ENCODE measurements around the gene MSN.

Gene MSN

DNA sequence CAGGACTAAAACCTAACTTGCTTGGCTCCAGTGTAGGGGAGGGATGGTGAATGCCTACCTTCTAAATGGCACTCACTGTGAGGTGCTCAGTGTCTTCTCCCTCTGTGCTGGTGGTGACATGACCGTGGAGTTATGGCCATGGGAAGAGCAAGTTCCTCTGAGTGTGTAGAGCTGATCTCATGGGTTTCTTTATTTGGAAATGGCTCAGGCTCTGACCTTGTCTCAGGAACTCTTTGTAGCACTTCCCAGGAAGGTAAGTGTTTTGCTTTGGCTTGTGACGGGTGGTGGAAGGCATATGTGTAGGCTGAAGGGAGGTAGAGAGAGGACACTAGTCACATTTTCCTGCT is 6.4 kb downstream of the MSN start:
- DNase-seq (ENCODE audit: low read depth in 2 of 2), result no peak

DNA sequence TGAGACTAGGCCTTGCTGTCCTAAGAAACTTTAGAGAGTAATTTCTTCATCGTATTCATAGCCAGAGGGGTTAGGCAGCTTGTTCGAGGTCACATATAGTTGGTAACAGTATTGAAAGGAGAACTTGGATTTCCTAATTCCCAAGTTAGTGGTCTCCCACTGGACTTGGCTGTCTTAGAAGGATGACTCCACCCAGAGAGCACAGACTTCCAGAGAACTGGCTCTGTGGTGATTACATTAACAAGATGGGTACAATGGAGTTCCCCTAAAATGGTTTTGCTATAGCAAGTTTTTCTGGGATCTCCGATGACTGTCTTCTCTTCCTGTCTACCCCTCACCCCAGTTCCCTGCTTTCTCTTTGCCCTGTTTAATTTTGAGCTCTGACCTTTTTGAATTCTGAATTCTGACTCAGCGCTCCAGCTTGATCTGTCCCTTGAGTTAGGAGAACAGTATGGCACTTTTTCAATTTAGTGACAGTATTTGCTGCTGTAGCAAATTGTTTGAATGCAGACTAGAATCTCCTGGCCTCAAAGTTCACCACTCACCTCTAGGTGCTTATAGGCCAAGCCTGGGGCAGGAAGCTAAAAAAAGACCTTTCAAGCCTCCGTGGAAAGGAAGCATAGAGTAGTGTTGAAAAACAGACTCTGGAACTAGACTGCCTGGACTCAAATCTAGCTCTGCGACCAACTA is 6.9 kb downstream of the MSN start:
- no peak for DNase-seq (ENCODE audit: low read depth in 2 of 2)

- no peak for DNase-seq (ENCODE audit: low read depth in 2 of 2)
Measured at GRCh38 chrX:65677954-65678469, 10.6 kb downstream of the MSN start.

DNA sequence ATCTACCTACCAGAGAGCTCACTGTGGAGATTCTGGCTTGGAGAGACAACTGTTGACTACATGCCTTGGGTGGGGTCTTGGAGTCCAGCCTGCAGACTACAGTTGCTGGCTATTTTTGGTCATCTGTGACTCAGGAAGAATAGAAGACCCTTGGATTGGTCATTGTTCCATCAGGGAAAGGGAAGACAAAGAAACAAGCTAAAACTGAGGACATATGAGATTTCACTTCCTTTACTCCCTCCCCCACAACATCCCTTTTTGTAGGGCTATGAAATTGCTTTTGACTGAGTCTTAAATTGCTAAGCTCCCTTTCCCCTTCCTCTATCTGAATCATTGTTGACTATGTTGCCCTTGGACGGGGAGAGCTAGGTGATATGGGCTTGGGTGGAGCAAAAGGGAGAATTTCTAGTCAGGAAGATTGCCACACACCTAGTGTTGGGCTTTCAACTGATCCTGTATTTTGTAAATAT is 11.7 kb downstream of the MSN start:
- no peak for DNase-seq (ENCODE audit: low read depth in 2 of 2)

- no peak for DNase-seq (ENCODE audit: low read depth in 2 of 2)
Measured at GRCh38 chrX:65681810-65682209, 14.4 kb downstream of the MSN start.

- DNase-seq (ENCODE audit: low read depth in 2 of 2), result no peak
Measured at GRCh38 chrX:65685112-65685511, 17.7 kb downstream of the MSN start.

DNA sequence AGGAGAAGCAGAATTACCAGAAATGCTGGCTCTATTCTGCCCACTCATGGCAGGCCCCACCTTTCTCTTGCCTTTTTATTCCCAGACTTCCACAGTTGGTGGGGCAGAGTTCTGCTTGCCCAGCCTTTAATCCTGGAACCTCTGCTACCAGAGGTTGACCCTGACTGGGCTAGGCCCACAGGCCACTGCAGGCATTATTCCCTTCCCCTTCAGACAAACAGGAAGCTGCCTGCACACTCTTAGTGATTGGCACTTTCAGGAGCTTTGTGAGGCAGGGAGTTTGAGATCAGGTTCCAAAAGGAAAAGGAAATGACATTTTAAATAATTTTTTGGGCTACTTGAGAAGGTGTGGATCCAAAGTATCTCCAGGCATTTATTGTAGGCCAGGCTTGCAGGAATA is 18.8 kb downstream of the MSN start:
- no peak for DNase-seq (ENCODE audit: low read depth in 2 of 2)

DNA sequence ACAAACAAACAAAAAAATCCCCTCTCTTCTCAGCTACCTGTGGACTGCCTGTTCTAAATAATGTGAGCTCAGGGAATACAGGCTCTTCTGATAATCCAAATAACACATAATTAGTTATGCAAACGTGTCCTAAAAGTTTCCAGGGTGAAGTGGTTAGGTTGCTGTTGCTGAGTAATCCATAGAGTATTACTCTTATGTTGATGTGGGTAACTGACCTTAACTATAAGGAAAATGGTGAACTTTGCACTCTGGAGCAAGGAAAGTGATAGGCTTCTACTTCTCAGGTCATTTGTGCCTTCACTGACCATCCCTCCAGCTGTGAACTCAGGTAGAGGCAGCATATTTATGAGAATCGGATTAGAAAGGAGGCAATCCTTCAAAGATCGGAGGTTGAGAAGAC is 19.9 kb downstream of the MSN start:
- DNase-seq (ENCODE audit: low read depth in 2 of 2), result no peak

DNA sequence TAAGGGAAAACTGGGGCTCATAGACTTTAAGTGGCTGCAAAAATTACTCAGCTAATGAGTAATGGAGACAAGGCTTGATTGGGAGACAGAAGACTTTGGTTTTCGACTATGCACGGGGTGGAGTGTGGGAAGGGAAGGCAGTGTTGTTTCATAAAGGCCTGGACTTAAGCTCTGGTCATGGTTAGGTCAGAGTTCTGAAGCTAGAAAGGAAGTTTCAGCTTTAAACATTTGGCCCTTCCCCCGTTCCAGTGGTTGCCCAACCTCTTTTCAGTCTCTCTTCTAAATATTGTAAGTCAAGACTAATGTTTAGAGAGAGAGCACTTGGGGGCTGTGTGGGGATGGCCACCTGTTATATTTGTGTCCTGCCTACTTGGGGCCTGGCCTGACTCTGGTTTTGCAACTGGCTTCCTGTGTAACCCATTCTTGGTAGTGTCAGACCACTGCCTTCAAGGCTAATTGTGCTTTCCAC is 21.0 kb downstream of the MSN start:
- no peak for DNase-seq (ENCODE audit: low read depth in 2 of 2)

DNA sequence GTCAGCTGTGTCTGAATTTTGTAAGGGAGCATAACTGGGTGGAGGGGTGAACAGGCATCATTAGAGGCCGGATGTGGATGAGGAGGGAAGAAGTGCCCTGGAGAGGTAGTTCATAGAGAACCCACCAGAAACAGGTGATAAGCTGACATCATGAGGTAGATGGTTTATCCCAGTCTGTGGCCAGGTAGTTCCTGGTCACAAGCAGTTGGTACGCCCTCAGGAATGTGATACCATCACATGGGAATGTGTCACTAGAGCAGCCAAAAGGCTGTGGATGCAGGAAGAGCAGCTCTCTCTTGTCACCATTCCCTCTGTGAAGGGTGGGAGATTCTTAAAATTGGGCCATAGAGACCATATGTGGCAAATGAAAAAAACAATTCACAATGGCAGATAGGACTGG is 21.9 kb downstream of the MSN start:
- DNase-seq (ENCODE audit: low read depth in 2 of 2), result no peak

DNA sequence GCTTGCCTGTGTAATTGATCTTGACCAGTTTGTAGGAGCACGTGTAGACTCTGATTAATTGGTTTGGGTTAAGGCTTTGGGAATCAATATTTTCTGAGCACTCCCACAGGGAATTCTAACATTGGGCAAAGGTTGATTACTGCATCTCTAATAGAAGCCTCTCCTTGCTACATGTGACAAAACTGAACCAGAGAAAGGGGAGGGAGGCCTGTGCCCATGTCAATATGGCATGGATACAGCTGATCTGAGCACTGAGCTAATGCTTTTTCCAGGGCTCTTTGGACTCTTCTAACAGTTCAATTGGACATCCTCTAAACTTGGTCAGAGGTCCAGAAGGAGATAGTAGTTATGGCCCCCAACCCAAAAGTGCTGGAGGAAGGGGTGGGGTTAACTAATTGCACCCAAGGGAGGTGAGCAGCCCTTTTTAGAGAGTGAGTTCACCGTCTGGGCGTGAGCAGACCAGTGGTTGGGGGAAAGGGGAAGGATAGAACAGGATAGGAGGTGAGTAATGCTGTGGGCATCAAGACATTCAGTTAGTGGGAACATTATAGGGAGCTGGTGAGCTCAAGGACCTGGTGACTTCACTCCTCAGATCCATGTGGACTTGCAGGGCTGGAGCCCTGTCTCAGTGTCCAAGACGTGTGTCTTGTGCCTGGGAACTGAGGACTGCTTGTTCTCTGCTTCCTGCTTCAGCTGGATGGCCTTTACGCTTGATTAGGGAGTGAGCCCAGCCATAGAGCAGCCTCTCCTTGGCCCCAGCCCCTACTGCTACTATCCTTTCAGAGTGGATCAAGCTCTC is 22.8 kb downstream of the MSN start:
- no peak for DNase-seq (ENCODE audit: low read depth in 2 of 2)

DNA sequence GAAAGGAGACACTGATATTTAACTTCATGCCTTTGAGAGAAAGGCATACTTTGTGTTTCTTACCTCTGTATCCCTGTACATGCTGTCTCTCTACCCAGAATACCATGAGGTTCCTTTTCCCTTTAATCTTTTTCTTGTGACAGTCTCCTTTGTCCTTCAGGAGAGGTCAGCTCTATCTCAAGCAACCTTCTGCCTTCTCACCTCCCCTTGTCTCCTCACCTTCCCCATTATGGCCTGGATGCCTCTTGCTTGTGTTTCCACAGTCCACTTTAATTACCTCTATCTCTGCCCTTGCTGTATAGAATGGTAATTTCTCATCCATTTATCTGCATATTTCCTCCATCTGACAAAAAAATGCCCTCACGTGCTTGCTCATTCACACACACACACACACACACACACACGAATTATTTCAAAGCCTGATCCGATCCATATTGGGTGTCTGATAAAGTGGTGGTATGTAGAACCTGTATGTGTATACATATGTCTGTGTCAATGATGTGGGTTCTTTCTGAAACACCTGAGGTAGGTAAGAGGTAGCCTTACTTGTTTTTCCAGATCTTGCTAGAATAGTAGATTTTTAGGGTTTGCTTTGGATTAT is 28.5 kb downstream of the MSN start:
- no peak for DNase-seq (ENCODE audit: low read depth in 2 of 2)

DNA sequence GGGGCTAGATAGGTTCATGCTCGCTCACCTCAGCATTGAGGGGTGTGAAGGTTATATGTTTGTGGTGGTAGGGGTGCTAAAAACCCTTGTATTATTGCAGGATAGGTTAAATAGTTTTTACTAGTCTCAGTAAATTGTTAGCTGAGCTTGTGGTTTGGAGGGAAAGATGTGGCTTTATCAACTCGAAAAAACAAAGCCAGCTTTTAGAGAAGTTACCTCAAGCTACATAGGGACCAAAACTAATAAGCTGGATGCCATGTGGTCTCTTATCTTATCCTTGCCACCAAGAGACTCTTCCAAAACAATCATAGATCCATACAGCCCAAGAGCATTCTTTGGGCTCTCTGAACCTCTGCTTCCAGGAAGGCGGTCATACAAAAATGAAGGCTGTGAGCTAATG is 29.2 kb downstream of the MSN start:
- DNase-seq (ENCODE audit: low read depth in 2 of 2), result no peak

DNA sequence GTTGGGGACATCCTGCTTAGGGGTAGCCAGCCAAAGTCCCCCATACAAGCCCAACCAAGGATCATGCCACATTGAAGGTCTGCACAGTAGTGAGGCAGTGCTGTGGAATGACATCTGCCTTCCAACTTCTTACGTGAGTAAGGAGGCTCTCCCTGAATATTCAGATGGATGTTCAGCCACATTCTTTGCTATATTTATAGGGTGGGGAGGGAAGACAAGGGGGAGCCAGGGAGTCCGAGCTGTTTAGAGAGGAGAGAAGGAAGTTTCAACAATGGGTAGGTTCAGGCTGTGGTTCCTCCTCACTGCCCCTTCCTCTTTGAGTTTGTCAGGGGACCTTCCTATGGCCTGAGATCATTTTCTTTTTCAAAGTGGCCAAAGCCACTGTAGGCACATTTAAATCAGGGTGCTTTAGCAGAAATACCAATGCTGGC is 29.8 kb downstream of the MSN start:
- DNase-seq (ENCODE audit: low read depth in 2 of 2), result no peak

DNA sequence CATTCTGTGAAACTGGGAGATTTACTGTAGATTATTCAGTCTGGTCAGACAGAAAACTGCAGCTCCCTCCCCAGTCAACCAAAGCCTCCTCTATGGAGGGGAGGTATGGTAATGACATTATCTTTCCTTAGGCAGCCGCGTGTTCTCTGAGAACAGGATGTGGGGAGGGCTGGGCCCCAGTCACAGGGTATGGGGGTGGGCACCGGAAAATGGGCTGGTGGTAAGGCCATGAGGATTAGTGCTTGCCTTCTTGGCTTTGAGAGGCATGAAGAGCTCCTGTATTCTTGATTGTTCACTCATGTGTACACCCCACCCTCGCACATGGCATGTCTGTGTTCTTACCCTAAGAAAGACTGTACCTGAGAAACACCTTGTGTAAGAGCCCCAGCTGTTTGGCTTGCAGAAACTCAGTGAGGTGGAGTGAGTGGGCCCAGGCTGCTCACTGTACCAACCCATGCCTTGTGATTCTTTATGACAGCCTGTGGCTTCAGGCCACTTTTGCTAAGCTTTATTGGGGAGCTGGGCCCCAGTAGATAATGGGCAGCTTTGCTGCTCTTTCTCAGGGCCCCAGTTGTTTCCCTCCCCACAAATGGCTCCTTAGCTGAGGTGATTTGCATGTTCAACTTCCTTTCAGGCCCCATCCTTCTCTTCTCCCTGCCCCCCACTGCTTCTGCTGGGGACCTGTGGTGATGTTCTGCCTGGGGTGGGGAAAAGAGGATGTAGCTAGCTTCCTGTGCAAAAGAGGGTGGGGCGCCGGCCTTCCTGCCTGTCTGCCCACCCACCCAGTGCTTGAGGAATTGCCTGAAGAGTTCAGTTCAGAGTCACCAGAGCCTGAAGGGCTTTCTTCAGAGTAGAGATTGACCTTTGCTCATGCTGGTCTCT is 30.7 kb downstream of the MSN start:
- peak; percentile 42 to 64 for DNase-seq (ENCODE audit: low read depth in 2 of 2)

GRCh38 chrX:65702956-65703355 is 35.5 kb downstream of the MSN start:
- no peak for DNase-seq (ENCODE audit: low read depth in 2 of 2)

DNA sequence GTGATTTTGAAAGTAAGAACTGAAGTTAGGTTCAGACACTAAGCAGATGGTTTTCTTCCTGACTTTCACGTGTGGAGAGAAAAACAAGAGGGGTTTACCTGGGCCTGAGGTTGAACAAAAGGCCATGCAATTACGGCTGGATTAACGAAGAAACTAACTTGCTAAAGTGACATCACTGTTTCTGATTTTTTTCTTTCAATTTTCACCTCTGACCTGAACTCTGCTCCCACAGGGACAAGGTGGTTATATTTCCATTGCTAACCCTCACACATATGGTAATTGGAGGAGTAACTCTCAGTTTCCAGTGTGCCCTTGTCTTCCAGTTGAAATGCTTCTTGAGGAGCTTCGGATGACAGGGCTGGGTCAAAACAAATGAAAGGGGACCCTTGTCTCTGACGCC is 38.0 kb downstream of the MSN start:
- no peak for DNase-seq (ENCODE audit: low read depth in 2 of 2)

DNA sequence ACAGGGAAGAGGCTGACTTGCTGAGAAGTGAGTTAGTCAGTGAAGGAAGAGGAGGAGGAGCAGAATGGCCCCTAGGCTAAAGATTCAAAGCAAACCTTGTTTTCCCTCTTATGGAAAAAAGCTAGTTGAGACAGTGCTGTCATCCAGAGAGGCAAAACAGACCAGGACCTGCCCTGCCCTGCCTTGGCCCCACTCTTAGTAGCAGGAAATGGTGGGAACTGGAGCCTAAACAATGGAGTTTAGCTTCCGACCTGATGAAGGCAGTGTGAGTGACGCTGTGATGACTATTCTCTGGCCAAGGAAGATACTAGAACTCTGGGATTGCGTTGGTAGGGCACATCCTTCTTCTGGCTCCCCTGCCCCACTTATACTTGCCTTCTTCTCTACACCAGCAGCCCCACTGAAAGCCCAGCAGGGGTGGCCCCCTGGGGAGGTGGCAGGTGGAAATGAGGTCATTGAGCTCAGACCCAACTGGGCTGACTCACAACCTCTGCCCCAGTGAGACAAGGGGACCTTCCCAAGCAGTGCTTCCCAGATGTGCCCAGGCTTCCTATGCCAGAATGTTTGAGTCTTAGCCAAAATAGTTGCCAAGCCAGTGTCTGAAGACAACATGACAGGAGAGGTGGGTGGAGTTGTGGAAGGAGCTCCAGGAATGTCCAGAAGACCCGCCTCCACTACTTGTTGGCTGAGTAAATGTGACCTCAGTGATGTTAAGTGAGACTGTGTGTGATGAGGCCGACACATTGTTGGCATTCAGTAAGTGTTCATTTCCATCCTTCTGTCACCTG is 38.8 kb downstream of the MSN start:
- peak in 1 of 2 experiments; percentile 32 for DNase-seq (ENCODE audit: low read depth in 2 of 2)

GRCh38 chrX:65707151-65707550 is 39.7 kb downstream of the MSN start:
- DNase-seq (ENCODE audit: low read depth in 2 of 2), result no peak

DNA sequence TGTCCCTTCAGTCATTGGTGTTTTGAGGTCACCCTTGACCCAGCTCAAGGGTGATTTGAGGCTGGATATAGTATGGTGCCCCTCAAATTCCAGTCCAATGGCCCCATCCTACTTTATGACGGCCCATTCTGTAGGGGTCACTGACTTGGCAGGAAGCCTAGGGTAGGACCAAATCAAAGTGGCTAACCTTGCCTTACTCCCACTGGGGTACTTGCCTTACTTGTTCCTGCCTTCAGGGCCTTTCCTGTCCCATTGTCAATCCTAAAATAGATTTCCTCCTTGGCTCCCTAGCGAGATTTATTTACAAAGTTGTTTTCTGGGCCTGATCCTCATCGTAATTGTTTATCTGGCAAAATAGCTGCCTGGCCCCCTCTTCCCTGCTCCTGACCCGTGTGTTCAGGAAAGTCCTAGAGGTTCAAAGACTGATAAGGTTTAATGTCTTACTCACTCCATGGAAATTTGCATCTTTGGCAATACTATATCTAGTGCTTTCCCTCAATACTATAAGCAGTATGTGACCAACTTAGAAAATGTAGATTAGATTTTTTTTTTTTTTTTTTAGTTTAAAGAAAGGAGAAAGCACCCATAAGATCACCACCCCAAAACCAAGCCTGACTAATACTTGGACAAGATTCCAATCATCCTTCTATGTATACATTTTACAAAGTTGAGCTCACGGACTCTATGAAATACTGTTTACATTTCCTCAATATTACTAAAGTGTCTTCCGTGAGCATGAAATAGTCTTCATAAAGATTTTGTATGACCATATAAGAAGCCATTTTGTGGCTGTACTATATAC is 44.8 kb downstream of the MSN start:
- DNase-seq (ENCODE audit: low read depth in 2 of 2), result no peak
